Stimulated activated naive CD8-positive, alpha-beta T cell treated with anti-CD3 and anti-CD28 coated beads, Interleukin-15, amount 100 ng/mL, for 72 hours (primary cell): ENCODE results near the gene PLEKHM2.

Experiments used
- ATAC-seq: fragments of 150-1000 bp; cut with Tn5 transposase; 2 replicates; pipeline ENCODE4 v1.10.0; 2021; ENCODE audit warnings: mild to moderate bottlenecking, moderate library complexity
- DNase-seq, 2 donors: peaks; one replicate each; pipeline ENCODE4 v3.0.0; 2021 to 2022
- H3K27ac Mint-ChIP-seq, 2 donors: one replicate each; pipeline ENCODE4 v1.8.0; 2022; ENCODE audit warnings: mild to moderate bottlenecking in 2 of 2, mixed read lengths in 2 of 2, moderate library complexity in 2 of 2
- H3K27me3 Mint-ChIP-seq: one replicate; pipeline ENCODE4 v1.8.0; 2022; ENCODE audit warnings: mixed read lengths
- H3K4me1 Mint-ChIP-seq: one replicate; pipeline ENCODE4 v1.8.0; 2022; ENCODE audit warnings: mild to moderate bottlenecking, mixed read lengths
- H3K4me3 Mint-ChIP-seq, 2 donors: one replicate each; pipeline ENCODE4 v1.8.0; 2022; ENCODE audit warnings: mild to moderate bottlenecking in 2 of 2, mixed read lengths in 2 of 2, moderate library complexity in 1 of 2
- H3K9me3 Mint-ChIP-seq, 2 donors: one replicate each; pipeline ENCODE4 v1.8.0; 2022; ENCODE audit warnings: mixed read lengths in 2 of 2

The PLEKHM2 gene

GRCh38 chr1:15667362-15667761, 16.8 kb upstream of the PLEKHM2 start:
- no peaks in the 10 kb centered on the region for H3K27me3 Mint-ChIP-seq
- no peak overlapping the region for H3K27ac Mint-ChIP-seq
- no peaks in the 10 kb centered on the region for H3K9me3 Mint-ChIP-seq
- no peaks in the 10 kb centered on the region for H3K4me1 Mint-ChIP-seq
- no peak for DNase-seq
- no peak for ATAC-seq
- H3K4me3 Mint-ChIP-seq, result no peak overlapping the region

DNA sequence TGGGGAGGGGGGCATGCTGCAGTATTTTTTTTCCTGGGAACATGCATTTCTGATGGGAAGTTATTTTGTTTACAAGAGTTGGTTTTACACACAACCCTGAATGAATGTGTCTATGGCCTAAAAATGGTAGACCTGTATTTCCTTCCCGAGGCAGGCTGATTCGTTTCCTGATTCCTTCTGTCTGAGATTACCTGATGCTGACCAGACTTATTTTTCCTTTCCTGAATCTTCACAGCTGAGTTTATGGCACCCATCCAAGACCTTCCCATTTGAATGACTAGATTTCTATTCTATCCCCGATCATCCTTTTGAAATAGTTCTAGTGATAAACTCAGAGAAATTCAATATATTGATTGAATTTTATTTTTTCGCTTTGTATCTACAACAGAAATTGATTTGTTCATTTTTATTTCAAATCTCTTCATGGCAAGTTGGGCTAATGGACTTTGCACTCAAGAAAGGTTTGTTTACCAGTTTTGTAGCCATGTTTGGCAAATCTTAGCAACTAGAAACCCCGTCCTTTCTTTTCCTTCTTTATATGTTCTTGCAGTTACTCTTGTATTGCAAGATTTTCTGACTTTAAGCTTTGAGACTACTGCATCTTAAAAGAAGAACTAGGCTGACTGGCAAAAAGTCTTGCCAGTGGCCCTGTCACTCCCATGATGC, 15.9 kb upstream of the PLEKHM2 start:
- no peak overlapping the region for H3K27ac Mint-ChIP-seq
- DNase-seq, result no peak
- ATAC-seq, result no peak
- H3K27me3 Mint-ChIP-seq, result no peaks in the 10 kb centered on the region
- H3K9me3 Mint-ChIP-seq, result no peaks in the 10 kb centered on the region
- H3K4me1 Mint-ChIP-seq, result no peaks in the 10 kb centered on the region
- no peak overlapping the region for H3K4me3 Mint-ChIP-seq

DNA sequence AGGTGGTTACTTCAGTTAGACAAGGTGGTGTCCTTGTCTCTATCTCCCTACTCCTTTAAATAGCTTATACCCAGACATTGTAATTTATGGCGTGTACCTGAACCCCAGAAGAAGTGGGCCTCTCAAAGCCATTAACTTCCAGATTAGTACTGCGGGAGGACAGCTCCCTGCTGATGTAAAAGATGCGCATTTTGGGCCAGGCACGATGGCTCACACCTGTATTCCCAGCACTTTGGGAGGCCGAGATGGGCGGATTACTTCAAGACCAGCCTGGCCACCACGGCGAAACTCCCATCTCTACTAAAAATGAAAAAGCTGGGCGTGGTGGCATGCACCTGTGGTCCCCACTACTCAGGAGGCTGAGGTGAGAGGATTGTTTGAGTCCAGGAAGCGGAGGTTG, 15.0 kb upstream of the PLEKHM2 start:
- H3K9me3 Mint-ChIP-seq, result no peaks in the 10 kb centered on the region
- ATAC-seq (no peak), DNase-seq (no peak)
- no peak overlapping the region for H3K27ac Mint-ChIP-seq
- H3K27me3 Mint-ChIP-seq, result no peaks in the 10 kb centered on the region
- H3K4me1 Mint-ChIP-seq, result no peaks in the 10 kb centered on the region
- H3K4me3 Mint-ChIP-seq, result no peak overlapping the region

DNA sequence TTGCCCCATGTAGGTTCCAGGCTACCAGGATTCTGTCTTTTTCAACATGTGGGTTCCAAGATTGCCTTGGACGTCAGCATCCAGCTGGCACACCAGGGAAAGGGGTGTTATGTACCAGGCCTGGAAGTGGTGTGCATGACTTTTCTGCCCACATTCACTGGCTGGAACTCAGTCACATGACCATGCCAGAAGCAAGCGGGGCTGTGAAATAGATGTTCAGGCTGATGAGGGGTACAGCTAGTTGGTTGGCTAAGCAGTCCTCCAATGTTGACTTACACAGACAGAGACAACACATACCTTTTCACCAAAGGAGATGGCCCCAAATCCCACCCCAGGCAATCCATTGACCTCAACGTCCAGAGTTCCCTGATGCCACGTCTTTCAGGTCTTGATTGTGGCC, 14.3 kb upstream of the PLEKHM2 start:
- ATAC-seq (no peak), DNase-seq (no peak)
- Mint-ChIP-seq H3K27ac (peak overlapping the region in 1 of 2 donors; percentile 34), H3K9me3 (no peaks in the 10 kb centered on the region), H3K4me1 (no peaks in the 10 kb centered on the region), H3K27me3 (no peaks in the 10 kb centered on the region), H3K4me3 (no peak overlapping the region)

GRCh38 chr1:15671430-15671829, 12.7 kb upstream of the PLEKHM2 start:
- ATAC-seq (no peak), DNase-seq (no peak)
- Mint-ChIP-seq H3K9me3 (no peaks in the 10 kb centered on the region), H3K27me3 (no peaks in the 10 kb centered on the region), H3K27ac (no peak overlapping the region), H3K4me3 (no peak overlapping the region), H3K4me1 (no peaks in the 10 kb centered on the region)

GRCh38 chr1:15674386-15675159, 9.5 kb upstream of the PLEKHM2 start:
- no peak for DNase-seq
- no peak overlapping the region for H3K27ac Mint-ChIP-seq

DNA sequence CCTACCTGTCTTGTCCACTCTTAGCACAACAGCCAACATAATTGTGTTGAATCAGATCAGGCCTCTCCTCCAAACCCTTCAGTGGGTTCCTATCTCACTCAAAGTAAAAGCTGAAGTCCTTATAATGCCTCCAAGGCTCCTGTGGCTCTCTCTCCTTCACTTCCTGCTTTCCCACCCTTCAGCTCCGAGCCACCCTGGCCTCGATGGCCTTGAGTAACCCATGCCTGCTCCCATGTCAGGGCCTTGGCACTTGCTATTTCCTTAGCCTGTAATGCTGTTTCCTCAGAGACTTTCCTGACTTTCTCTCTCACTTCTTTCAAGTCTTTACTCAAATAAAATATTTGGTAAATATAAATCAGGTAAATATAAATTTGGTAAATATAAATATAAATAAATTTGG, 8.1 kb upstream of the PLEKHM2 start:
- H3K27me3 Mint-ChIP-seq, result no peaks in the 10 kb centered on the region
- peak overlapping the region in 1 of 2 donors; percentile 6 for H3K27ac Mint-ChIP-seq
- no peaks in the 10 kb centered on the region for H3K9me3 Mint-ChIP-seq
- ATAC-seq (no peak), DNase-seq (no peak)
- H3K4me1 Mint-ChIP-seq, result peaks cover 15% of the 10 kb centered on the region
- H3K4me3 Mint-ChIP-seq, result no peak overlapping the region

More at GRCh38 chr1:15674386-15675159, 9.5 kb upstream of the PLEKHM2 start:
- H3K4me3 Mint-ChIP-seq, result no peak overlapping the region
- peaks cover 6% of the 10 kb centered on the region for H3K4me1 Mint-ChIP-seq
- no peaks in the 10 kb centered on the region for H3K27me3 Mint-ChIP-seq
- no peak for ATAC-seq
- H3K9me3 Mint-ChIP-seq, result no peaks in the 10 kb centered on the region

- Mint-ChIP-seq H3K4me3 (no peak overlapping the region), H3K27ac (no peak overlapping the region), H3K4me1 (peaks cover 18% of the 10 kb centered on the region), H3K9me3 (no peaks in the 10 kb centered on the region), H3K27me3 (no peaks in the 10 kb centered on the region)
- ATAC-seq, result no peak
- no peak for DNase-seq
Measured at GRCh38 chr1:15676688-15677661, 7.1 kb upstream of the PLEKHM2 start.

- H3K4me1 Mint-ChIP-seq, result peaks cover 29% of the 10 kb centered on the region
- H3K27ac Mint-ChIP-seq, result no peak overlapping the region
- ATAC-seq (peak; percentile 68), DNase-seq (no peak)
- no peak overlapping the region for H3K4me3 Mint-ChIP-seq
- no peaks in the 10 kb centered on the region for H3K27me3 Mint-ChIP-seq
- H3K9me3 Mint-ChIP-seq, result no peaks in the 10 kb centered on the region
Measured at GRCh38 chr1:15678578-15678977, 5.5 kb upstream of the PLEKHM2 start.

- peaks cover 35% of the 10 kb centered on the region for H3K4me1 Mint-ChIP-seq
- H3K4me3 Mint-ChIP-seq, result no peak overlapping the region
- ATAC-seq (no peak), DNase-seq (no peak)
- H3K27me3 Mint-ChIP-seq, result no peaks in the 10 kb centered on the region
- no peaks in the 10 kb centered on the region for H3K9me3 Mint-ChIP-seq
- H3K27ac Mint-ChIP-seq, result no peak overlapping the region
Measured at GRCh38 chr1:15680131-15680530, 4.0 kb upstream of the PLEKHM2 start.

GRCh38 chr1:15680561-15681348, 3.4 kb upstream of the PLEKHM2 start:
- no peaks in the 10 kb centered on the region for H3K27me3 Mint-ChIP-seq
- no peak for DNase-seq

GRCh38 chr1:15681349-15682292, 2.5 kb upstream of the PLEKHM2 start:
- ATAC-seq (no peak), DNase-seq (no peak)
- Mint-ChIP-seq H3K4me1 (peaks cover 46% of the 10 kb centered on the region), H3K27ac (no peak overlapping the region), H3K4me3 (peak overlapping the region in 1 of 2 donors; percentile 3), H3K9me3 (no peaks in the 10 kb centered on the region), H3K27me3 (no peaks in the 10 kb centered on the region)

More at GRCh38 chr1:15680561-15681348, 3.4 kb upstream of the PLEKHM2 start:
- peaks cover 41% of the 10 kb centered on the region for H3K4me1 Mint-ChIP-seq
- no peak overlapping the region for H3K27ac Mint-ChIP-seq
- H3K4me3 Mint-ChIP-seq, result no peak overlapping the region
- no peaks in the 10 kb centered on the region for H3K9me3 Mint-ChIP-seq
- ATAC-seq, result peak; percentile 39

DNA sequence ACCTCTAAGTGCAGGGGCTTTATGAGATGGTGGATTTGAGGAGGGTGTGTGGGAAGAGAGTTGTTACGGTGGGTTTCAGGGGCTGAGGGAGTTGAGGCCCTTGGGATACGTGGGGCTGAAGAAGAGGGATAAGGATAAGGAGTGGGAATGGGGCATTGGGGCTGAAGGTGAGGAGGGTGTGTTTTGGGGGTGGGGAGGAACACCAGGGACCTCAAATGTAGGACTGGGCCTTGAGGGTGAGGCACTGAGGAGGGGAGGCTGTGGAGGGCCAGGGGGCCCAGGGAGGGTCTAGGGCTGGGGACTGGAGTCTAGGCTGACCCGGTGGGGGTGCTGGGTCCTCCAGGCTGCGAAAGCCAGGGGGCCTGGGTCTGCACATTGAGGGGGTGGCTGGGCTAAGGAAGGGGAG, 1.2 kb upstream of the PLEKHM2 start:
- Mint-ChIP-seq H3K27ac (peak overlapping the region; percentile 89 to 99), H3K27me3 (no peaks in the 10 kb centered on the region), H3K4me1 (peaks cover 59% of the 10 kb centered on the region)

More for the DNA sequence above, 1.2 kb upstream of the PLEKHM2 start:
- H3K4me3 Mint-ChIP-seq, result peak overlapping the region; percentile 67 to 86
- no peaks in the 10 kb centered on the region for H3K9me3 Mint-ChIP-seq
- DNase-seq (no peak), ATAC-seq (no peak)
